Measurements from ENCODE around the gene SPI1.

DNA sequence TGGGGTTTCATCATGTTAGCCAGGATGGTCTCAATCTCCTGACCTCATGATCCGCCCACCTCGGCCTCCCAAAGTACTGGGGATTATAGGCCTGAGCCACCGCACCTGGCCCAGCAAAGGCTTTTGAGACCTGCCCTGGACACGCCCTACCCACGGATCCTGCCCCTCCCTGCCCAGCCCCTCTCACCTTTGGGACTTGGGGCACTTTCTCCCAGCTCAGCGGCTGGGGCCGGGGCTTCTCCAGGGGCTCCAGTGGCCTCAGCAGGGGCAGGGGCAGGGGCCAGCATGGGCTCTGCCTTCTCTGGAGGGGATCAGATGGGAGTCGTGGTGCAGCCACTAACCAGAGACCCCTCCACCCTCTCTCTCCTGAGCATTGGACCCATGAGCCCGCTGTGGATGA, 28.0 kb downstream of the SPI1 start:
- TF ChIP-seq POLR2A (IDR thresholded peaks at IDR 0.05; ENCODE audit: low read length) = no peak
- TF ChIP-seq FOSB (CRISPR knock-in tag; IDR thresholded peaks at IDR 0.05) = no peak
- TF ChIP-seq, protein P1, sequence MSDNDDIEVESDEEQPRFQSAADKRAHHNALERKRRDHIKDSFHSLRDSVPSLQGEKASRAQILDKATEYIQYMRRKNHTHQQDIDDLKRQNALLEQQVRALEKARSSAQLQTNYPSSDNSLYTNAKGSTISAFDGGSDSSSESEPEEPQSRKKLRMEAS (IDR thresholded peaks at IDR 0.05) = no peak
- no peak for TF ChIP-seq ZSCAN20 (CRISPR knock-in tag; IDR thresholded peaks at IDR 0.05)
- TF ChIP-seq PHF8 (IDR thresholded peaks at IDR 0.05; ENCODE audit: borderline replicate concordance, low read depth) = no peak
- no peak for TF ChIP-seq KDM5A (IDR thresholded peaks at IDR 0.05)
- TF ChIP-seq CTCF (IDR thresholded peaks at IDR 0.05) = no peak
- no peak for TF ChIP-seq CBX8 (IDR thresholded peaks at IDR 0.05)
- TF ChIP-seq EP300 (IDR thresholded peaks at IDR 0.05) = no peak
- TF ChIP-seq NR3C1 (IDR thresholded peaks at IDR 0.05) = no peak

All from A549 (cell line).